Measurements from ENCODE around the gene IFNL2.

DNA sequence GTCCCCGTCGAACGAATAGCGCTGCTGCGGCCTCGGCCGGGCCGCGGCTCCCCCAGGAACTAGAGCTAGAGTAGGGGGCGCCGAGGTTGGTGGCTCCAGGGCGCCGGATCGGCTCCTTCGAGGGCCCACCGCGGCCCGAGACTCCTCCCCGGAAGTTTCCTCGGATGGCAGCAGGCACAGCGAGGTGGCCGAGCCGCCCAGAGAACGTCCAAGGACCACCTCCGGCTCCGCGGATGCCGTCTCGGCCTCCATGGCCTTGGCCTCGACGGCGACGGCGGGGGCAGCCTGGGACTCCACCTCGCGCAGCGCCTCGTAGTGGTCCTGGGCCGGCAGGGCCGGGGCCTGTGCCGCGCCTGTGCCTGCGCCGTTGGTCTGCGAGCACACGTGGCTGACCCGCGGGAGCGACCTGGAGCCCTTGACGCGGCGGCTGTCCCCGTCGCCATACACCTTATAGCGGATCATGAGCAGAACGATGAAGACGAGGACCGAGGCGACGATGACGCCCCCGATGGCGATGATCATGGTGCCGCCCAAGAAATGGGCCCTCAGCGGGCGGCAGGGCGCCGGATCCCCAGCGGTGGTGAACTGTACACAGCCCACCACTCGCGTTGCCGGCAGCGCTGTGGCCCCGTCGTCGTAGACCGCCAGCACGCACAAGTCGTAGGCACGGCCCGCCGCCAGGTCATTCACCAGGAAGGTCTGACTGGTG is 39.8 kb downstream of the IFNL2 start:
- TF ChIP-seq TCF12 (IDR thresholded peaks at IDR 0.05; ENCODE audit: low read depth), result no peak
- no peak for TF ChIP-seq EGR1 (IDR thresholded peaks at IDR 0.05)
- TF ChIP-seq RAD21 (IDR thresholded peaks at IDR 0.05; ENCODE audit: low read depth), result no peak
- TF ChIP-seq TEAD4 (IDR thresholded peaks at IDR 0.05), result no peak
- TF ChIP-seq TAF1 (IDR thresholded peaks at IDR 0.05; ENCODE audit: low read depth), result no peak
- no peak for TF ChIP-seq CREB1 (IDR thresholded peaks at IDR 0.05; ENCODE audit: low read depth)
- TF ChIP-seq, protein P1, sequence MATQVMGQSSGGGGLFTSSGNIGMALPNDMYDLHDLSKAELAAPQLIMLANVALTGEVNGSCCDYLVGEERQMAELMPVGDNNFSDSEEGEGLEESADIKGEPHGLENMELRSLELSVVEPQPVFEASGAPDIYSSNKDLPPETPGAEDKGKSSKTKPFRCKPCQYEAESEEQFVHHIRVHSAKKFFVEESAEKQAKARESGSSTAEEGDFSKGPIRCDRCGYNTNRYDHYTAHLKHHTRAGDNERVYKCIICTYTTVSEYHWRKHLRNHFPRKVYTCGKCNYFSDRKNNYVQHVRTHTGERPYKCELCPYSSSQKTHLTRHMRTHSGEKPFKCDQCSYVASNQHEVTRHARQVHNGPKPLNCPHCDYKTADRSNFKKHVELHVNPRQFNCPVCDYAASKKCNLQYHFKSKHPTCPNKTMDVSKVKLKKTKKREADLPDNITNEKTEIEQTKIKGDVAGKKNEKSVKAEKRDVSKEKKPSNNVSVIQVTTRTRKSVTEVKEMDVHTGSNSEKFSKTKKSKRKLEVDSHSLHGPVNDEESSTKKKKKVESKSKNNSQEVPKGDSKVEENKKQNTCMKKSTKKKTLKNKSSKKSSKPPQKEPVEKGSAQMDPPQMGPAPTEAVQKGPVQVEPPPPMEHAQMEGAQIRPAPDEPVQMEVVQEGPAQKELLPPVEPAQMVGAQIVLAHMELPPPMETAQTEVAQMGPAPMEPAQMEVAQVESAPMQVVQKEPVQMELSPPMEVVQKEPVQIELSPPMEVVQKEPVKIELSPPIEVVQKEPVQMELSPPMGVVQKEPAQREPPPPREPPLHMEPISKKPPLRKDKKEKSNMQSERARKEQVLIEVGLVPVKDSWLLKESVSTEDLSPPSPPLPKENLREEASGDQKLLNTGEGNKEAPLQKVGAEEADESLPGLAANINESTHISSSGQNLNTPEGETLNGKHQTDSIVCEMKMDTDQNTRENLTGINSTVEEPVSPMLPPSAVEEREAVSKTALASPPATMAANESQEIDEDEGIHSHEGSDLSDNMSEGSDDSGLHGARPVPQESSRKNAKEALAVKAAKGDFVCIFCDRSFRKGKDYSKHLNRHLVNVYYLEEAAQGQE (IDR thresholded peaks at IDR 0.05; ENCODE audit: low read depth), result no peak
- TF ChIP-seq, protein P2, sequence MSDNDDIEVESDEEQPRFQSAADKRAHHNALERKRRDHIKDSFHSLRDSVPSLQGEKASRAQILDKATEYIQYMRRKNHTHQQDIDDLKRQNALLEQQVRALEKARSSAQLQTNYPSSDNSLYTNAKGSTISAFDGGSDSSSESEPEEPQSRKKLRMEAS (IDR thresholded peaks at IDR 0.05), result no peak
- TF ChIP-seq EP300 (IDR thresholded peaks at IDR 0.05; ENCODE audit: borderline replicate concordance), result no peak
- no peak for TF ChIP-seq NFIC (IDR thresholded peaks at IDR 0.05)
- TF ChIP-seq CEBPB (IDR thresholded peaks at IDR 0.05), result no peak
- TF ChIP-seq USF1 (IDR thresholded peaks at IDR 0.05), result no peak
- TF ChIP-seq YY1 (IDR thresholded peaks at IDR 0.05; ENCODE audit: low read depth), result no peak

Measured in Ishikawa (cell line).